Left renal cortex interstitium (tissue), 4 donors: ENCODE measurements around the gene ZNF81. TPM values are rescaled to one million over a fixed set of nuclear protein-coding genes. Genes with fewer than 3 reads are reported as not detected.
"Not testable (repeated sequence)": the region's sequence is repeated elsewhere in the genome, so short reads cannot be mapped to it uniquely, and the experiment has no call there.

Source experiments
- DNase-seq, 4 donors: peaks; one replicate each; pipeline ENCODE4 v3.0.0-alpha.2; 2013; ENCODE audit warnings: low read depth in 4 of 4, low spot score in 2 of 4, missing footprints in 1 of 4
- polyA plus RNA-seq, 4 donors: library from polyadenylated mRNA; unstranded; fragments of 120-200 nt; gene quantifications; one replicate each; pipeline ENCODE4 v1.2.1, GENCODE V29; 2013; ENCODE audit not compliant: insufficient read length in 4 of 4

The ZNF81 gene
- polyA plus RNA-seq, 4 donors: 6.1 to 9.0 (median 7.9) TPM

DNA sequence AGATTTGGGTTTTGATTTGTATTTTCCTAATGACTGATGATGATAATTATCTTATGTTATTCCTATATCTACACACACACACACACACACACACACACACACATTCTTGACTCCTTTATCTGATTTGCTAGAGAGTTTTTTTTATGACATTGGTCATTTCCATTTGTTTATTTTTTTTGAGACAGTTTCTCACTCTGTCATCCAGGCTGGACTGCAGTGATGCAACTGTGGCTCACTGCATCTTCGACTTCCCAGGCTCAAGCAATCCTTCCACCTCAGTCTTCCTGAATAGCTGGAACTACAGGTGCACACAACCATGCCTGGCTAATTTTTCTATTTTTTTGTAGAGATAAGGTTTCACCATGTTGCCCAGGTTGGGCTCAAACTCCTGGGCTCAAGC, 6.7 kb downstream of the ZNF81 start:
- no peak for DNase-seq

DNA sequence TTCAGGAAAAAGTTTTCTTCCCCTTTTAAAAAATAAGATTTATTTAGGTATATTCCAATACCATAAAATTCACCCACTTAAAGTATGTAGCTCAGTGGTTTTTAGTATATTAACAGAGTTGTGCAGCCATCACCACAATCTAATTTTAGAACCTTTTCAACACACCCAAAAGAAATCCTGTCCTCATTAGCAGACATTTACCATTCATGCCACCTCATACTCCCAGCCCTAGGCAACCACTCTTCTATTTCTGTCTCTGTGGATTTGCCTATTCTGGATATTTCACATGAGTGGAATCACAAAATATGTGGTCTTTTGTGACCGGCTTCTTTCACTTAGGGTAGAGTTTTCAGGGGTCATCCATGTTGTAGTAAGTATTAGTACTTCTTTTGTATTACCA, 7.4 kb downstream of the ZNF81 start:
- no peak for DNase-seq

GRCh38 chrX:47846040-47846439, 9.3 kb downstream of the ZNF81 start:
- DNase-seq: no peak

DNA sequence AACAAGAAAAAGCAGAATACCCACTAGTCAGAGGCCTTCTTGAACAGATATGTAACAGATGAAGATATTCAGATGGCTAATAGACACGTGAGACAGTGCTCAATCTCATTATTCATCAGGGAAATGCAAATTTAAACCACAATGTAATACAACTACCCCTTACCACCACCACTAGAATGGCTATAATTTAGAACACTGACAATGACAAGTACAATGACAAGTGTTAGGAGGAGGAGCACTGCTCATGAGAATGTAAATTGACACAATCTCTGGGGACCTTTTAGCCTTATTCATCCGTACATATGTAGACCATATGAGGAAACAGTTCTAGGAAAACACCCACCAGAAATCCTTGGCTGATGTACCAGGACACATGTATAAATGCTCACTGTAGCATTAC, 13.1 kb downstream of the ZNF81 start:
- DNase-seq: no peak

- not testable (repeated sequence) for DNase-seq
These were observed 13.7 kb downstream of the ZNF81 start for GRCh38 chrX:47850389-47850788.

DNA sequence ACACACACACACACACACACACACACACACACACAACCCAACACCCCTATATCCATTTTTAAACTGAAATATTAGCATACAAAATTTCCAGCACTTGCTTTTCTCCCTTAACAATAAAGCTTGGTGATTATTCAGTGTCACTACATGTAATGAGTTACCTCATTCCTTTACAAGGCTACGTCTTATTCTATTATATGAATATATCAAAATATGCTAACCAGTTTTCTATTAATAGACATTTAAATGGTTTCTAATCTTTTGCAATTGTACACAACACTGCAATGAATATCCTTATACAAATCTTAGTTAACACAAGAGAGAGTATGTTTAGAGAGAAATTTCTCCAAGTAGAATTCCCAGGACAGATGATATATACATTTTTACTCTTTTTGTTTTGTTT, 14.2 kb downstream of the ZNF81 start:
- DNase-seq: no peak

GRCh38 chrX:47854474-47854873, 17.8 kb downstream of the ZNF81 start:
- DNase-seq: no peak

DNA sequence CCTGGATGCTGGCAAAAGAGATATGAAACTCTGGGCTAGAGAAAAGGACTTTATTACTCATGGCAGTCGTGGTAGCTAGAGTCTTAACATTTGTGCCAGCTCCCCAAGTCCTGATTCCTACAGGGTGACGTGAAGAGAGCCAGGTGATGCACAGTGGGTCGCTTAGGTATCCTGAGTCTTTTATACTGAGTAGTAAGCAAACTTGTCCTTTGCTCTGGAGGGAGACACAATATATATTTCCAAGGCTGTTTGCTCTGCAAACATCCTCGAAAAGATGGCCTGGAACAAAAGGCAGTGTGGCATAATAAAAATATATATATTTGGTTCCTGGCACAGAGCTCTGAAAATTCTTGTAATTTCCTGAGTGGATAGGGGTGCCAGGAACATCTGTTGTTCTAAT, 23.0 kb downstream of the ZNF81 start:
- DNase-seq: no peak

DNA sequence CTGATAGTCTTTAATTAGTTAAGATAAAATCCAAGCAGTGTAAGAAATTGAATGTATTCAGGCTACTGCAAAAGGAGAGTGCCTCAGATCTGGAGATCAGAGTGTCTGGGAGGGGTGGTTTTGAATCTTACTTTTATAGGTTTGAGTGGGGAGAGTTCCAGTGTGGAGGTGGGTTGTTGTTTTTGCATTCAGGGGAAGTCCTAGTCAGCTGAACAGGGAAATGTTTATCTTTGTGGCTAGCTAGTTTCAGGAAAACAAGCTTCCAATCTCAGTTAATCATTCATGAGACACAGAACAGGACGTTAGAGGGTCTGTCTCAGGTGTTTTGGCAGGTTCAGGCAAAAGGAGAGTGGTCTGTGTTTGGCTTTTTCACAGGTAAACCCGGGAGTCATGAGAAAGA, 26.0 kb downstream of the ZNF81 start:
- no peak for DNase-seq

DNA sequence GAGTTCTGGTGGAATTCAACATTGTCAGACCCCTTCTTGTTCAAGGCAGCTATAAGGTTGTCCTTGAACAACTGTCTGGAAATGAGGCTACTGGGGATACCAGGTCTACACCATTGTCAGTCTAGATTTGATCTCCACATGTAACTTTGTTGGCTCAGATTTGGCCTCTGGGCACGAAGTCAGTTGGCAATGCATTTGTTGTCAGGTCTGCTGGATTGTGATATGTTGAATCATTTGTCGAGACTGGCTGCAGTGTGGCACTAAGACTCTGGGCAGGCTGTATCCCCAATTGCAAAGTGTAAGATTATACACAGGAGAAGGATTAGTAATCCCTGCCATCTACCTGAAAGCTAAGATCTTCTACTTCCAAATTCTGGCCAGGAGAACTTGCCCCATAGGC, 26.5 kb downstream of the ZNF81 start:
- DNase-seq: no peak

- DNase-seq: no peak
These were observed 27.6 kb downstream of the ZNF81 start for GRCh38 chrX:47864300-47864699.

- DNase-seq: no peak
These were observed 28.1 kb downstream of the ZNF81 start for GRCh38 chrX:47864785-47865184.

DNA sequence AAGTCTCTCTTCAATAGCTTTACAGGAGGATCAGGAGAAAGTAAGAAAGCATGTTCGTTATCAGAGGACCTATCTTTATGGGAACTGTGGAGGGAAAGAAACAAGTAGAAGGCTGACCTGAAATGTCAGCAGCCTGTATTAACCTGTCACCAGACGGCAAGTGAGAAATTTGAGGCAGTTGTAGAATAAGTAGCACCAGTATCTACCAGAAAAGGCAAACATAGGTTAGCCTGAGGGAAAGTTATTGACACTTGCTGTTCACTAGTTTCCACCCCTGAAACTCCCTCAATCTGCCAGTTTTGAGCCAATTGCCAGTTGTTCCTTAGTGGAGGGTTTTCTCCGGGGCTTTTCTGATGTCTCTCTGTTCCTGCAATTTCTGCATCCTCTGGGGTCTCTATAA, 36.4 kb downstream of the ZNF81 start:
- DNase-seq: no peak

DNA sequence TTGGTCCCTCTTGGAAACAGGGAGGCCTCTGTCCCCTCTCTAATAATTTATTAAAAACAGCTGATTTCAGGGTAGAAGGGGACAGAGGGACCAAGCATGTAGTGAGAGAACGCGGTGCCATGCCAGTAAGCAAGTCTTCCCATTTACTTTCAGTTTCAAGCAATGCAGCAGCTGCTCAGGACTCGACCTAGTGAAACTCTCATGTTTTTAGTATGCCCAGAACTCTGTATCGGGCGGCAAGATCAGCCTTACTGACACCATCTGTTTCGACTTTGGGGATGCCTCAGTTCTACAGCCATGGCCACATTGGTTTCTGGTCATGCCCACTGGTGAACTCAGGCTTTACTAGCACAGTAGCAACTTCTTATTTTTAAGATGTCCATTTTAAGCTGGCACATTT, 40.6 kb downstream of the ZNF81 start:
- no peak for DNase-seq

DNA sequence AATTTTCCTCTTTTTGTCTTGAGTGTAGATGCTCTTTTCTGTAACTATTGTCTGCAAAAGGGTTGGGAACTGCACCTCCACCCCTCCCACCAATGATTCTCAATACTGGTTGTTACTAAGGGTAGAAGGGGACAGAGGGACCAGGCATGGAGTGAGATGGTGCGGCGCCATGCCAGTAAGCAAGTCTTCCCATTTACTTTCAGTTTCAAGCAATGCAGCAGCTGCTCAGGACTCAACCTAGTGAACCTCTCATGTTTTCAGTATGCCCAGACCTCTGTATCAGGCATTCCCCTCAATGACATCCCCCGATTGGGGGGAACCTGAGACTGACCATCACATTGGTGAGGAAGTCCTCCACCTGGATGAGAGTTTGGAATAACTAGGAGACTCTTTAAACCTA, 41.5 kb downstream of the ZNF81 start:
- DNase-seq: no peak

DNA sequence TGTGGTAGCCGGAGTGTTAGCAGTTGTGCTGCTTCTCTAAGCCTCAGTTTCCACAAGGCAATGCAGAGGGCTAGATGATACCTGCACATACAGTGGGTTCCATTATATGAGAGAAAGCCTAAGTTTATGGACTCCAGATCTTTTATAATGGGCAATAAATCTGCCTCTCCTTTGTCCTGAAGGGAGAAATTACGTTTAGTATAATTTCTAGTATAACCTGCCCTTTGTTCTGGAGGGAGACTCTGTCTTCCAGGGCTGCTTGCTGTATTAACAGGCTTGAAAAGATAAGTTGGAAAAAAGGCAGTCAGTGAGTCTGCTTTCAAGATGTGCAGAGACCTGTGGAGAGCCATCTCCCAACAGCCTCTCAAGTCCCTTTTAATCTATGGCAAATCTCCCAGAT, 42.8 kb downstream of the ZNF81 start:
- DNase-seq: no peak

GRCh38 chrX:47880927-47881326, 44.2 kb downstream of the ZNF81 start:
- DNase-seq: no peak

DNA sequence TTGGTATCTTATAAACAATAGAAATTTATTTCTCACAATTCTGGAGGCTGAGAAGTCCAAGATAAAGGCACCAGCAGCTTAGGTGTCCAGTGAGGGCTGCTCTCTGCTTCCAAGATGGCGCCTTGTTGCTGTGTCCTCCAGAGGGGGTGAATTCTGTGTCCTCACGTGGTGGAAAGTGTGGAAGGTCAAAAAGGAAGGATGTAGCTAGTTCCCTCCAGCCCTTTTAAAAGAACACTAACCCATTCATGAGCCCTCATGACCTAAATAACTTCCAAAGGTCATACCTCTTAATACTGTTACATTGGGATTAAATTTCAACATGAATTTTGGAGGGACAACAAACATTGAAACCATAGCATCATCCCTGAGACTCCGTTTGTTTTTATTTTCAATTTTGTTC, 48.8 kb downstream of the ZNF81 start:
- DNase-seq: no peak

- DNase-seq: no peak
These were observed 61.3 kb downstream of the ZNF81 start for GRCh38 chrX:47898024-47898423.

DNA sequence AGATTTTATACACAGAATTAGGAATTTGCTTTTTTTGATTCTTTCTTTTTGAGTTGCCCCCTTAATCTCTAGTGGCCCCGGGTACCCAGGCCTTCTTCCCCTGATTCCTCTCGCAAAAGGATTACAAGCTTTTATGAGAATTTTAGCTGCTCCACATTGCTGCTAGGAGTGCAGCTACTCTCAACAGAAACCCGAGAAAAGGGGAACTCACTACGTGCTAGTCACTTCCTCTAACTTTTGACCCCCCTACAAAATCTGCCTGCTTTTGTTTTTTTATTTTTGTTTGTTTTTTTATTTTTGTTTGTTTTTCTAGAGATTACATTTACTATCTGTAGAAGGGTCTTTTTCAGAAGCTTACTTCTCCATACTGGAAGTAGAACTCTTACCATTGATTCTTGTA, 64.1 kb downstream of the ZNF81 start:
- DNase-seq: no peak

- no peak for DNase-seq
These were observed 65.5 kb downstream of the ZNF81 start for GRCh38 chrX:47902161-47902560.

DNA sequence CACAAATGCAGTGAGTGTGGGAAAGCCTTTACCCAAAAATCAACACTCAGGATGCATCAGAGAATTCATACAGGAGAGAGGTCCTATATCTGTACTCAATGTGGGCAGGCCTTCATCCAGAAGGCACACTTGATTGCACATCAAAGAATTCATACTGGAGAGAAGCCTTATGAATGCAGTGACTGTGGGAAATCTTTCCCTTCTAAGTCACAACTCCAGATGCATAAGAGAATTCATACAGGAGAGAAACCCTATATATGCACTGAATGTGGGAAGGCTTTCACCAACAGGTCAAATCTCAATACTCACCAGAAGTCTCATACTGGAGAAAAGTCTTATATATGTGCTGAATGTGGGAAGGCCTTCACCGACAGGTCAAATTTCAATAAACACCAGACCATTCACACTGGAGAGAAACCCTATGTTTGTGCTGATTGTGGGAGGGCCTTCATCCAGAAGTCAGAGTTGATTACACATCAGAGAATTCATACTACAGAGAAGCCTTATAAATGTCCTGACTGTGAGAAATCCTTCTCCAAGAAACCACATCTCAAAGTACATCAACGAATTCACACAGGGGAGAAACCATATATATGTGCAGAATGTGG, 79.3 kb downstream of the ZNF81 start:
- DNase-seq: no peak

DNA sequence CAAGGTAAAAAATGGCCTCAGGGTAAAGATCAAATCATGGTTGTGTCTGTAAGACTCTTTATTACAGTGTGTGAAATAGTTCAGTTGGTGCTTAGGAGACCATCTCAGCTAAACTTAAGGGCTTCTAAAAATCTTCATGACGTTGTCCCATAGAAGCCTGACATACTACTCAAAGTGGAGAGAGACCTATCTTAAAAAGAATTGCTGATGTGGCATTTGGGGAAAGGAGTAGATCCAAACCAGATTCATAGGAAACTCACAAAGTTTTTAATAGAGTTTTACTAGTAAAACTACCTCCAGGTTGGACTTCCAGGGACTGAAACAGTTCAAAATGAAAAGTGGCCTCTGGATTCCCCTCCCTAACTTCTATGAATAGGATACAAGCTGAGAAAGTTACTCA, 81.6 kb downstream of the ZNF81 start:
- no peak for DNase-seq
